GM18526 (cell line): ENCODE results near the gene RAI14.

Source experiments
- POLR2A ChIP-seq: IDR thresholded peaks from 3 replicates; pipeline ENCODE4 v1.6.1; 2011; ENCODE audit not compliant: insufficient read length; ENCODE audit errors: extremely low read depth

Gene RAI14

DNA sequence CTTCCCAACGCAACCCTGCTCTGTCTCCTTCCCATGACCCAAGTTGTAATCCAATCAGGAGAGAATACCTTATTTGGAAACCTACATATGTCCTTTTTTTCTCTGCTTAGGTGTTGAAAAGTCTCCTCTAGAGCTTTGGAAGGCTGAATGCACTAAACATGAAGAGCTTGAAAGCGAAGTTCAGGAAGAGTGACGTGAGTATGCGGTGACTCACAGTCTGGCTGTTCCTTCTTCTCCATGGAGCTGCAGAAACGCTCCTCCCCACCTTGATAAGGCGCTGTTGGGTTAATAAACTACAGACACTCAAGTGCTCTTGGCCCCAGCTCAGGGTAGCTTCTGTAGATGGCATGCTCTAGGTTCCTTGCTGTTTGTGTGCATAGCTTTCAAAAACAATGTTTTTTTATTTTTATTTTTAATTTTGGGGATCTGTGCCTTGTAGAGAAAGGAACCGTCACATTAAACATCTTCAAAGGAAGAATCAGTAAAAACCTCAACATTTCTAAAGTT lies 30.7 kb downstream of the RAI14 start:
- TF ChIP-seq POLR2A: no peak

DNA sequence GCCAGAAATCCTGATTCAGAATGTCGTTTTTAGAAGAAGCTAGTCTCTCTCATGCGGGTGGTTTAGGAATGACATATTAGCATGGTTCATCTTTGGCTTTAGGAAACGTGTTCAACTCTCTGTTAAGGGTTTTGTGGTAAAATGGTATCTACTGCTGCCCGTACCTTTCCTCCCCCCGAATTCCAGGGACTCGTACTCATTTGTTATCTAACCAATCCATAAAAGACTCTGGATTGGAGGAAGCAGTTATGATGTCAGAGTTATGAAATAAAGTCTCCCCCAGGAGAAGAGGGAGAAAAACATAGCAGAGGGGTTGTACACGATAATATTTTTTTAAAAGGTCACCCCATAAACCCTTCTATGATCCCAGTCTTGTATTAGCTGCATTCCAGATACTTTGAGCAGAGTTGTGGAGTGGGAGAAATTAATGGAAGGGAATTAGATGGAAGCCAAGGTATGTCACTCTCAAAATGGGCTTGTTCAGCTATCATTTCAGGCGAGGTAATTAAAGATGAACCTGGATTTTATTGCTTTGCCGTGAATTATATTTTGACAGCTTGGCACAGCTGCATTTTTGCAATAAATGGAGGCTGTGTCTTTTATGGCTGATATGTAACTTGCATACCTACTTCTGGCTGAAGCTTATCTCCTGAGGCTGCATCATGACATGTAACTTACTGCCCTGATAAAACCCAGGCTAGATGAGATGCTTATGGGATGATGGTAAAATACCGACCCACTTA lies 31.3 kb downstream of the RAI14 start:
- TF ChIP-seq POLR2A: no peak

- TF ChIP-seq POLR2A: no peak
Measured at GRCh38 chr5:34688015-34688810, 32.1 kb downstream of the RAI14 start.

DNA sequence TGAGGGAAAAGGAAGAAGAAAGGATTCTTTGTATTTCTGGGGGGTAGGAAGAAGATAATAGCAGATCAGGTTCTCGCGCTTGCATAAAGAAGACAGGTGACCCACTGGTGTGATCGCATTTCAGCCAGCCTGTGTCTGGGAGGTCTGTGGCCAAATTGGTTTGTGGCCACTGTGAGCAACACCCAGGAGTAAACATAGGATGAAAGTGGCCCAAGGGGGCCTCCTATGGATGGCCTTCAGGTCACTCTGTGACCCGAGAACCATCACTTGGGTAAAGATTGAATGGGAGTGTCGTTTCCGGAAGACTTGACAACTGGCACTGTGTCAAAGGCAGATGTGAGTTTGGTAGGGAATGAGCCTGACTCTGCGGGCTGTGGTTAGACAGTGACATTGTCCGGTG lies 34.2 kb downstream of the RAI14 start:
- TF ChIP-seq POLR2A: no peak

GRCh38 chr5:34690898-34691297 lies 34.8 kb downstream of the RAI14 start:
- no peak for TF ChIP-seq POLR2A

DNA sequence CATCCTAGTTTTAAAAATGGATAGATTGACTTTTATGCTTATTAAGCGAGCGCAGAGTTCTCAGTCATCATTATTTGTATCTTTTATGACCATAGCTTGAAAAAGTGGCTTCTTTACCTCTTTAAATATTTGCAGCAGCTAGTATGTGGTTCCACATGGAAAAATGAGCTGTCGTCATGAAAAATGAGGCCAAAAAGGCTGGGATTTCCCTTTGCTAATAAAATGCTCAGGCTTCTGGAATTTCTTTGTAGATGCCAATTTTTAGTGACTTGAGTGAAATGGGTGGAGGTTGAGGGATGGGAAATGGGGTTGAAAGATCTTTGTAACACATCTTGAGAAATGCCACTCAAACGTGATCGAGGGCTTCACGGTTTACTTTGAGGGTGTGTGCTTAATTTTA lies 35.2 kb downstream of the RAI14 start:
- TF ChIP-seq POLR2A: no peak

GRCh38 chr5:34692786-34693185 lies 36.7 kb downstream of the RAI14 start:
- no peak for TF ChIP-seq POLR2A

- TF ChIP-seq POLR2A: no peak
Measured at GRCh38 chr5:34694012-34694411, 37.9 kb downstream of the RAI14 start.

GRCh38 chr5:34694685-34695084 lies 38.6 kb downstream of the RAI14 start:
- TF ChIP-seq POLR2A: no peak

DNA sequence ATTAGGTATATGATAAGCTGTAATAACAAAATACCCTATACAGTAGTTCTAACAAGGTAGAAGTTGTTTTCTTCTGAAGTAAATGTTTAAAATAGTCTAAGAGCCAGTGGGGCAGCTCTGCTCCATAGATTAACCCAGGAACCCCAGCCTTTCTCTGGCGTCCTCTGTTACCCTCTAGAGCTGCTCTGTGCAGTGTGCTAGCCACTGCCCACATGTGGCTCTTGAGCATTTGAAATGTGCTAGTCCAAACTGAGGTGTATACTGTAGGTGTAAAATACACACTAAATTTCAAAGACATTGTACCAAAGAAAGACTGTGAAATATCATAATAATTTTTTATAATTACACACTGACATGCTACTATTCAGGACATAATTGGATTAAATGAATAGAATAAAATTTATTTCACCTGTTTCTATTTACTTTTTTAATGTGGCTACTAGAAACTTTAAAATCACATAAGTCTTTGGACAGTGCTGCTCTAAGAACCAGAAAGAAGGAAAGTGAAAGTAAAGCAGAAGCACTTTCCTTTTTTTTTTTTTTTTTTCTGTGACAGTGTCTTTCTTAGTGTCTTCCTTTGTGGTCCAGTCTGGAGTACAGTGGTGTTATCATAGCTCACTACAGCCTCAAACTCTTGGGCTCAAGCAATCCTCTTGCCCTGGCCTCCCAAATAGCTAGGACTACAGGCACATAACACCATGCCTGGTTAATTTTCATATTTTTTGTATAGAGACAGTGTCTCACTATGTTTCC lies 39.3 kb downstream of the RAI14 start:
- no peak for TF ChIP-seq POLR2A

GRCh38 chr5:34697308-34698108 lies 41.4 kb downstream of the RAI14 start:
- no peak for TF ChIP-seq POLR2A

DNA sequence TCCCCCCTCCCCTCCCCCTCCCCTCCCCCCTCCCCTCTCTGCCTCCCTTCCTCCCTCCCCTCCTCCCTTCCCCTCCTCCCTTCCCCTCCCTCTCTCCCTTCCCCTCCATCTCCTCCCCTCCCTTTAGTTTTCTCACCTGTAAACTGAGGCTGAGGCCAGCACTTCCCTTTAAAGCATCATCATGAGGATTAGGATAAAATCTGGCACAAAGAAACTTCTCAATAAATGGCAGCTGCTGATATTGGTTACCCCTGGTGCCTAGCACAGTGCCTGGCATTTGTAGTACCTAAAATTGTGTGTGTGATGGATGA lies 41.9 kb downstream of the RAI14 start:
- no peak for TF ChIP-seq POLR2A

DNA sequence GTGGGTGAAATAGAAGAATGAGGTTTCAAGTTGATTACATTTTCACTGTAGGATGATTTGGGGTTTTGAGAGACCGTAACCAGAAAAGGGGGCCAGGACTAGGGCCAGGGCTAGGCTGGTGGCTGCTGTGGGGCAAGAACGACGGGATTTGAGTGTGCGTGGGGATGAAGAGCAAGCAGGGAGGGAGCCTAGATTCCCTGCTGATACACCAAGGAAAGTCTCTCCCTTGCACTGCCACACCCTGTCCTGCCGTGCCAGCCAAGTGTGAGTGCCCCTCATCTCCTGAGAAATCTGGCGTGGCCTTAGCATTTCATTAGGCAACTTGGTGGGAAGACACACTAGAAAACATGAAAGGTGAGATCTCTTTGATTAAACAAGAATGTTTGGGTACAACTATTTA lies 42.6 kb downstream of the RAI14 start:
- TF ChIP-seq POLR2A: no peak

- no peak for TF ChIP-seq POLR2A
Measured at GRCh38 chr5:34699155-34700077, 43.3 kb downstream of the RAI14 start.

DNA sequence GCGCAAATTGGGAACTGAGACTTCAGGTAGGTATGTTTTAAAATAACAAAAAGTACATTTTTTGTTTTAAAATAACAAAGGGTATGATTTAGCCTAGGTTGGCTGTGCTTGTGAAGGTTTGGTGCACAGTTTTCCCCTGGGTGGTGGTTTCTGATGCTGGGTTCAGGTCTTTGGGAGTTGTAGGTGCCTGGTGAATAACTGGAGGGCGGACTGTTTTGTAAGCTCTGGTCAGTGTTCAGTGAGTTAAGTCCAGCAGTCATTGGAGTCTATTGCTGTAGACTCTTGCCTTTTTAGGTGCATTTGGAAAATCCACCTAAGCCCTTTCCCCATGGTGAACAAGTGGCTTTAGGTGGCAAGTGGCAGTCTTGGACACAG lies 43.9 kb downstream of the RAI14 start:
- TF ChIP-seq POLR2A: no peak
